Measurements from ENCODE around the gene ELAC1. TPM values are rescaled to one million over a fixed set of nuclear protein-coding genes. Genes with fewer than 3 reads are reported as not detected.
A peak's percentile ranks its signal among the peaks of the same experiment; 100 is the strongest.

ELAC1 gene
- total and polyA plus RNA-seq, 2 of the 8 experiments (the other 6 are each of a cell fraction or from before 2014, with no cell fraction given): 2.3 to 3.4 TPM

DNA sequence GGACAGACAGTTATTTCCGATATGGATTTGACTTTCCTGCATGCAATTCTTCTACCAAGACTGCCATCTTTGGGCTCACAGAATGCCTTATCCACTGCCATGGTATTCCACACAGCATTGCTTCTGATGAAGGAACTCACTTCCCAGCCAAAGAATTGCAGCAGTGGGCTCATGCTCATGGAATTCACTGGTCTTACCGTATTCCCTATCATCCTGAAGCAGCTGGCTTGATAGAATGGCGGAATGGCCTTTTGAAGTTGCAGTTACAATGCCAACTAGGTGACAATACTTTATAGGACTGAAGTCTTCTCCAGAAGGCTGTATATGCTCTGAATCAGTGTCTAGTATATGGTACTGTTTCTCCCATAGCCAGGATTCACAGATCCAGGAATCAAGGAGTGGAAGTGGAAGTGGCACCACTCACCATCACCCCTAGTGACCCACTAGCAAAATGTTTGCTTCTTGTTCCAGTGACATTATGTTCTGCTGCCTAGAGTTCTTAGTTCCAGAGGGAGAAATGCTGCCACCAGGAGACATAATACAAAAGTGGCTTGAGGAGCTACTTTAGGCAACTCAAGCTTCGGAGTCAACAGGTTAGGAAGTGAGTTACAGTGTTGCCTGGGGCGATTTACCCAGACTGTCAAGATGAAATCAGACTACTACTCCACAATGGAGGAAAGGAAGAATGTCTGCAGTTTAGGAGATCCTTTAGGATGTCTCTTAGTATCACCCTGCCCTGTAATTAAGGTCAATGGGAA lies 38.4 kb downstream of the ELAC1 start:
- Histone ChIP-seq H3K18ac (ENCODE audit: extremely low read depth, low read length) (no peak overlapping the region; the same call in 1 of the 2 replicates), H3K4ac (replicated peaks; ENCODE audit: insufficient read length, low read depth, low read length) (no peak overlapping the region), H3K14ac (ENCODE audit: insufficient read length) (no peak overlapping the region), H3K9me3 (ENCODE audit: insufficient read depth in 2 of 2, low read depth in 1 of 2, low read length in 1 of 2) (no peaks in the 10 kb centered on the region), H3K36me3 (ENCODE audit: control insufficient read depth in 2 of 4, insufficient read depth in 4 of 4, low read length in 3 of 4) (no peaks in the 10 kb centered on the region), H4K20me1 (replicated peaks in 1 of 2; ENCODE audit: control insufficient read depth in 1 of 2, insufficient read depth in 2 of 2, low read length in 2 of 2) (no peaks in the 10 kb centered on the region), H2BK120ac (replicated peaks; ENCODE audit: low read depth, low read length) (no peak overlapping the region), H2AK5ac (ENCODE audit: low read depth, low read length) (no peak overlapping the region), H3K79me2 (ENCODE audit: control insufficient read depth in 1 of 2, insufficient read depth in 2 of 2, low read length in 2 of 2) (no peaks in the 10 kb centered on the region), H3K4me2 (ENCODE audit: insufficient read depth in 1 of 2, low read depth in 2 of 2, low read length in 2 of 2) (no peak overlapping the region), H2AFZ (ENCODE audit: low read length) (no peak overlapping the region), H3K79me1 (ENCODE audit: low read depth, low read length) (no peaks in the 10 kb centered on the region), H2BK5ac (ENCODE audit: low read depth, low read length) (no peak overlapping the region), H3K56ac (replicated peaks; ENCODE audit: insufficient read length, low read depth, low read length) (no peak overlapping the region), H3K4me1 (replicated peaks in 1 of 4; ENCODE audit: control insufficient read depth in 3 of 4, insufficient read depth in 4 of 4, low read length in 3 of 4) (peaks cover 0 to 7% (median 0%) of the 10 kb centered on the region in 4 experiments; a peak in 1 of 7 replicates), H4K5ac (ENCODE audit: insufficient read length, low read depth, low read length) (no peak overlapping the region), H2BK12ac (ENCODE audit: low read depth, low read length) (no peak overlapping the region; the same call in 1 of the 2 replicates), H3K27ac (ENCODE audit: low read depth, low read length) (no peak overlapping the region), H4K91ac (replicated peaks; ENCODE audit: insufficient read length, low read length) (no peak overlapping the region), H4K8ac (ENCODE audit: extremely low read depth, insufficient read depth, low read length) (no peak overlapping the region), H3K23me2 (ENCODE audit: low read depth, low read length) (no peaks in the 10 kb centered on the region; the same call in 1 of the 2 replicates), H3K9ac (replicated peaks in 1 of 4; ENCODE audit: extremely low read depth in 1 of 4, low read depth in 3 of 4, low read length in 3 of 4) (no peak overlapping the region), H2BK15ac (ENCODE audit: low read length) (no peak overlapping the region), H3K27me3 (replicated peaks in 1 of 4; ENCODE audit: control insufficient read depth in 3 of 4, extremely low read depth in 1 of 4, insufficient read depth in 3 of 4, low read length in 3 of 4) (no peaks in the 10 kb centered on the region), H3K4me3 (ENCODE audit: extremely low read depth in 1 of 4, insufficient read depth in 2 of 4, low read depth in 3 of 4, low read length in 4 of 4) (no peak overlapping the region), H3K23ac (ENCODE audit: insufficient read length) (no peak overlapping the region), H2BK20ac (ENCODE audit: low read length) (no peak overlapping the region)
- DNase-seq (ENCODE audit: low read depth in 1 of 2, low spot score in 2 of 2) (no peak), FAIRE-seq (no peak)
- ChIA-PET CTCF (ENCODE audit: partially characterized antibody) (interaction anchor here (1.5 kb wide), 1 partner anchor 23 kb away, joined by 3 read pairs; the partner anchor contains the start of gene SMAD4), POLR2A (ENCODE audit: partially characterized antibody) (interaction anchor here (1.5 kb wide), 1 partner anchor 20 kb away, joined by 3 read pairs; no protein-coding TSS in a partner anchor)
- TF ChIP-seq RAD21 (IDR thresholded peaks at IDR 0.05 in 1 of 2, conservative IDR thresholded peaks at IDR 0.05 in 1 of 2; ENCODE audit: low read depth in 2 of 2, low read length in 2 of 2): peak in 1 of 2 experiments; percentile 7; a peak in 1 of 4 replicates
- TF ChIP-seq SIN3A (conservative IDR thresholded peaks at IDR 0.05 in 1 of 2, IDR thresholded peaks at IDR 0.05 in 1 of 2; ENCODE audit: low read depth in 1 of 2, low read length in 2 of 2): no peak
- WGBS, 2 experiments (ENCODE audit: extremely low coverage in 1 of 2, insufficient coverage in 1 of 2, insufficient read length in 1 of 2, insufficient replicate concordance in 2 of 2, low coverage in 1 of 2, low lambda C conversion rate in 2 of 2, missing lambda C conversion rate in 1 of 2): 71% methylated on average over 5 of the region's 5 CpGs; no CpG with 5 or more reads in 1 of the 2 experiments

Measured in H1 (cell line).